Measurements from ENCODE around the gene PWP1.

The PWP1 gene

GRCh38 chr12:107732365-107732764 is 46.8 kb downstream of the PWP1 start:
- TF ChIP-seq CTCF (conservative IDR thresholded peaks at IDR 0.05; ENCODE audit: low read length): no peak
- DNase-seq (ENCODE audit: low read depth): no peak
- H3K4me3 ChIP-seq (ENCODE audit: low read length): no peak overlapping the region

GRCh38 chr12:107734139-107734538 is 48.5 kb downstream of the PWP1 start:
- TF ChIP-seq CTCF (conservative IDR thresholded peaks at IDR 0.05; ENCODE audit: low read length): no peak
- H3K4me3 ChIP-seq (ENCODE audit: low read length): no peak overlapping the region
- no peak for DNase-seq (ENCODE audit: low read depth)

GRCh38 chr12:107735763-107736162 is 50.2 kb downstream of the PWP1 start:
- H3K4me3 ChIP-seq (ENCODE audit: low read length): no peak overlapping the region
- no peak for TF ChIP-seq CTCF (conservative IDR thresholded peaks at IDR 0.05; ENCODE audit: low read length)
- no peak for DNase-seq (ENCODE audit: low read depth)

- TF ChIP-seq CTCF (conservative IDR thresholded peaks at IDR 0.05; ENCODE audit: low read length): no peak
- H3K4me3 ChIP-seq (ENCODE audit: low read length): no peak overlapping the region
- DNase-seq (ENCODE audit: low read depth): no peak
These were observed 51.3 kb downstream of the PWP1 start for GRCh38 chr12:107736914-107737313.

- DNase-seq (ENCODE audit: low read depth): peak; percentile 80
- no peak for TF ChIP-seq CTCF (conservative IDR thresholded peaks at IDR 0.05; ENCODE audit: low read length)
- H3K4me3 ChIP-seq (ENCODE audit: low read length): 0 out of 2 replicates have a peak overlapping the region, but pooled peaks have one; percentile 5
These were observed 62.9 kb downstream of the PWP1 start for GRCh38 chr12:107748472-107748871.

GRCh38 chr12:107749083-107749482 is 63.5 kb downstream of the PWP1 start:
- DNase-seq (ENCODE audit: low read depth): peak; percentile 66
- no peak overlapping the region for H3K4me3 ChIP-seq (ENCODE audit: low read length)
- no peak for TF ChIP-seq CTCF (conservative IDR thresholded peaks at IDR 0.05; ENCODE audit: low read length)

- DNase-seq (ENCODE audit: low read depth): peak; percentile 80
- peak overlapping the region; percentile 92 for H3K4me3 ChIP-seq (ENCODE audit: low read length)
- no peak for TF ChIP-seq CTCF (conservative IDR thresholded peaks at IDR 0.05; ENCODE audit: low read length)
These were observed 73.8 kb downstream of the PWP1 start for GRCh38 chr12:107759410-107759809.

All from AG10803 (cell line).